ENCODE results near the gene FABP6. TPM values are rescaled to one million over a fixed set of nuclear protein-coding genes. Genes with fewer than 3 reads are reported as not detected.

FABP6 gene
- total RNA-seq, 1 experiment from 2014 or later = 5.2 TPM

DNA sequence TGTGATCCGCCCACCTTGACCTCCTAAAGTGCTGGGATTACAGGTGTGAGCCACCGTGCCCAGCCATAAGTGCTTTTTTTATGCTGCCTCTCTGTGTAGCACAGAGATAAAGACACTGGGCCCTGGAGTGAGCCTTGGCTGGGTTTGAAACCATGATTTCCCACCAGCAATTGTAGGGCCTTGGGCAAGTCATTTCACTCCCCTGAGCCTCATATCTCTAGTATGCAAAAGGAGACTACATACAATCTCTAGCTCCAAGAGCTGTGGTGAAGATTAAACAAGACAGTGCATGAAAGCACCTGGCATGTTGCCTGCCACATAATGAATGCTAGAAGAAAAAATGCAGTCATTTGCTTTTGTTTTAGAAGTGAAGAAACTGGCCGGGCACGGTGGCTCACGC is 3.9 kb downstream of the FABP6 start:
- Histone ChIP-seq H4K8ac (replicated peaks; ENCODE audit: insufficient read length, low read depth, low read length) (no peak overlapping the region), H4K91ac (ENCODE audit: insufficient read length, low read depth, low read length) (no peak overlapping the region), H2BK15ac (ENCODE audit: low read depth, low read length) (no peak overlapping the region), H4K20me1 (ENCODE audit: control insufficient read depth, insufficient read depth, insufficient read length) (no peaks in the 10 kb centered on the region), H2BK12ac (ENCODE audit: insufficient read length, low read depth, low read length) (no peak overlapping the region), H3K4ac (ENCODE audit: low read depth, low read length) (no peak overlapping the region), H4K5ac (ENCODE audit: insufficient read length, low read depth, low read length) (no peak overlapping the region), H3K79me2 (ENCODE audit: insufficient read depth, low read length) (no peaks in the 10 kb centered on the region), H3K23me2 (ENCODE audit: insufficient read length, low read depth, low read length, poor library complexity, severe bottlenecking) (no peaks in the 10 kb centered on the region), H2AK5ac (ENCODE audit: insufficient read length, low read length) (no peak overlapping the region), H3K18ac (ENCODE audit: insufficient read length, low read depth, low read length) (no peak overlapping the region), H2BK5ac (ENCODE audit: insufficient read length, low read length) (no peak overlapping the region), H3K56ac (ENCODE audit: insufficient read length, low read depth, low read length) (no peak overlapping the region), H3K79me1 (ENCODE audit: insufficient read depth, low read depth, low read length, poor library complexity, severe bottlenecking) (no peaks in the 10 kb centered on the region), H3K27me3 (ENCODE audit: insufficient read depth, low read length) (no peaks in the 10 kb centered on the region), H3K9me3 (ENCODE audit: control insufficient read depth, low read depth, low read length) (no peaks in the 10 kb centered on the region), H3K4me2 (ENCODE audit: insufficient read depth, insufficient read length, low read length) (no peak overlapping the region), H3K14ac (ENCODE audit: insufficient read depth, low read length) (no peak overlapping the region), H3K9ac (ENCODE audit: extremely low read depth, insufficient read length, low read length) (no peak overlapping the region), H3T11ph (ENCODE audit: low read length) (no peak overlapping the region), H3K4me1 (ENCODE audit: insufficient read depth, low read length) (peaks cover 11% of the 10 kb centered on the region; the same call in 1 of the 2 replicates), H2BK20ac (ENCODE audit: low read depth, low read length, poor library complexity, severe bottlenecking) (no peak overlapping the region), H2AFZ (ENCODE audit: low read length) (no peak overlapping the region), H3K23ac (ENCODE audit: insufficient read length, low read depth, low read length) (no peak overlapping the region), H2BK120ac (ENCODE audit: low read depth, low read length, poor library complexity, severe bottlenecking) (no peak overlapping the region), H3K27ac (ENCODE audit: insufficient read length, low read depth, low read length) (no peak overlapping the region)
- peaks cover 21 to 27% of the 10 kb centered on the region in 2 experiments for H3K4me1 Mint-ChIP-seq
- H3K36me3 Mint-ChIP-seq (ENCODE audit: insufficient read depth in 1 of 3, low read depth in 3 of 3) = peaks cover 4 to 11% (median 9%) of the 10 kb centered on the region in 3 experiments; a peak in 6 of 7 replicates
- H3K4me3 Mint-ChIP-seq = no peak overlapping the region
- H3K27me3 Mint-ChIP-seq (ENCODE audit: low read depth) = peaks cover 2% of the 10 kb centered on the region; the same call in 1 of the 2 replicates
- H3K27ac Mint-ChIP-seq = no peak overlapping the region
- no CpG with 5 or more reads among the region's 5 CpGs for WGBS (ENCODE audit: extremely low coverage, insufficient read length, low lambda C conversion rate)
- H3K9me3 Mint-ChIP-seq = peaks cover 8 to 11% of the 10 kb centered on the region in 2 experiments
- TF ChIP-seq, protein P1, sequence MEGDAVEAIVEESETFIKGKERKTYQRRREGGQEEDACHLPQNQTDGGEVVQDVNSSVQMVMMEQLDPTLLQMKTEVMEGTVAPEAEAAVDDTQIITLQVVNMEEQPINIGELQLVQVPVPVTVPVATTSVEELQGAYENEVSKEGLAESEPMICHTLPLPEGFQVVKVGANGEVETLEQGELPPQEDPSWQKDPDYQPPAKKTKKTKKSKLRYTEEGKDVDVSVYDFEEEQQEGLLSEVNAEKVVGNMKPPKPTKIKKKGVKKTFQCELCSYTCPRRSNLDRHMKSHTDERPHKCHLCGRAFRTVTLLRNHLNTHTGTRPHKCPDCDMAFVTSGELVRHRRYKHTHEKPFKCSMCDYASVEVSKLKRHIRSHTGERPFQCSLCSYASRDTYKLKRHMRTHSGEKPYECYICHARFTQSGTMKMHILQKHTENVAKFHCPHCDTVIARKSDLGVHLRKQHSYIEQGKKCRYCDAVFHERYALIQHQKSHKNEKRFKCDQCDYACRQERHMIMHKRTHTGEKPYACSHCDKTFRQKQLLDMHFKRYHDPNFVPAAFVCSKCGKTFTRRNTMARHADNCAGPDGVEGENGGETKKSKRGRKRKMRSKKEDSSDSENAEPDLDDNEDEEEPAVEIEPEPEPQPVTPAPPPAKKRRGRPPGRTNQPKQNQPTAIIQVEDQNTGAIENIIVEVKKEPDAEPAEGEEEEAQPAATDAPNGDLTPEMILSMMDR (conservative IDR thresholded peaks at IDR 0.05) = no peak
- DNase-seq = no peak

Measured in H9 (cell line).